Transverse colon (tissue), 4 donors: ENCODE measurements around the gene ADNP. TPM values are rescaled to one million over a fixed set of nuclear protein-coding genes. Genes with fewer than 3 reads are reported as not detected.

Experiments used
- DNase-seq: peaks from one replicate; pipeline ENCODE4 v3.0.0-alpha.2; 2019
- H3K27ac ChIP-seq, 4 donors: fragments of 200-600 bp; sonication (generic); 2 replicates each; pipeline ENCODE4 v1.5.1; 2016 to 2018; ENCODE audit warnings: inconsistent platforms in 4 of 4
- H3K27me3 ChIP-seq: fragments of 200-600 bp; sonication (generic); 2 replicates; pipeline ENCODE4 v1.5.1; 2017; ENCODE audit warnings: inconsistent platforms
- H3K36me3 ChIP-seq, 4 donors: fragments of 200-600 bp; sonication (generic); 2 replicates each; pipeline ENCODE4 v1.5.1; 2017 to 2019; ENCODE audit warnings: inconsistent platforms in 4 of 4
- H3K4me1 ChIP-seq, 4 donors: fragments of 200-600 bp; sonication (generic); 2 replicates each; pipeline ENCODE4 v1.5.1; 2017 to 2020; ENCODE audit warnings: inconsistent platforms in 4 of 4
- H3K4me3 ChIP-seq, 4 donors: fragments of 200-600 bp; sonication (generic); 1 replicate in 1 of 4; 2 replicates in 3 of 4; pipeline versions ENCODE4 v1.5.1 to v1.6.1; 2017 to 2019; ENCODE audit warnings: inconsistent platforms in 4 of 4
- H3K9me3 ChIP-seq, 2 donors: fragments of 200-600 bp; sonication (generic); 2 replicates each; pipeline ENCODE4 v1.5.1; 2017 to 2019; ENCODE audit warnings: inconsistent platforms in 2 of 2
- EP300 ChIP-seq: sonication (generic); formaldehyde crosslinking; IDR thresholded peaks from one replicate; pipeline ENCODE4 v1.6.1; 2017; ENCODE audit warnings: antibody characterized with exemption, low read depth
- POLR2A ChIP-seq: fragments of 450-650 bp; IDR thresholded peaks from one replicate; pipeline ENCODE4 v1.6.1; 2016; ENCODE audit warnings: antibody characterized with exemption, mild to moderate bottlenecking, moderate library complexity
- POLR2AphosphoS5 ChIP-seq, 3 donors: sonication (generic); formaldehyde crosslinking; IDR thresholded peaks; one replicate each; pipeline ENCODE4 v1.6.1; 2016; ENCODE audit warnings: antibody characterized with exemption in 3 of 3
- WGBS, 2 donors: methylation state at CpG; one replicate each; pipeline ENCODE4 v1.1.5; 2018; ENCODE audit warnings: low coverage in 1 of 2; 5-methylcytosine and 5-hydroxymethylcytosine counted together
- in situ Hi-C, 4 donors: fragments of 200-750 bp; cut with MboI; loops; one replicate each; pipeline versions ENCODE4 v1.15.0 to v1.15.1; 2017; ENCODE audit warnings: low sequenced_read_pairs in 3 of 4, low pct_ligation_motif_present in 1 of 4, low pct_unique_long_range_greater_than_20kb in 1 of 4
- intact Hi-C: fragments of 100-400 bp; cut with DNase I; formaldehyde crosslinking; loops from one replicate; pipeline ENCODE4 v1.15.1; 2023; ENCODE audit warnings: low total_unique reads
- total RNA-seq, 4 donors: library from RNA; depleted of rRNA; stranded (reverse); fragments of >200 nt; gene quantifications; one replicate each; pipeline ENCODE4 v1.1.0, GENCODE V29; 2016
- TF ChIP-seq, protein P1 (sequence below), 5 experiments: fragments of 200-600 bp in 3 of 5; fragments of 450-650 bp in 2 of 5; sonication (generic) in 3 of 5; IDR thresholded peaks; 1 replicate in 2 of 5; 2 replicates in 3 of 5; pipeline ENCODE4 v1.5.1; 2016 to 2017; ENCODE audit warnings: antibody characterized with exemption in 5 of 5, inconsistent platforms in 3 of 5, mild to moderate bottlenecking in 2 of 5, moderate library complexity in 1 of 5

ADNP gene
- total RNA-seq, 4 donors from 2014 or later, result 34.8 to 65.7 (median 42.5) TPM

DNA sequence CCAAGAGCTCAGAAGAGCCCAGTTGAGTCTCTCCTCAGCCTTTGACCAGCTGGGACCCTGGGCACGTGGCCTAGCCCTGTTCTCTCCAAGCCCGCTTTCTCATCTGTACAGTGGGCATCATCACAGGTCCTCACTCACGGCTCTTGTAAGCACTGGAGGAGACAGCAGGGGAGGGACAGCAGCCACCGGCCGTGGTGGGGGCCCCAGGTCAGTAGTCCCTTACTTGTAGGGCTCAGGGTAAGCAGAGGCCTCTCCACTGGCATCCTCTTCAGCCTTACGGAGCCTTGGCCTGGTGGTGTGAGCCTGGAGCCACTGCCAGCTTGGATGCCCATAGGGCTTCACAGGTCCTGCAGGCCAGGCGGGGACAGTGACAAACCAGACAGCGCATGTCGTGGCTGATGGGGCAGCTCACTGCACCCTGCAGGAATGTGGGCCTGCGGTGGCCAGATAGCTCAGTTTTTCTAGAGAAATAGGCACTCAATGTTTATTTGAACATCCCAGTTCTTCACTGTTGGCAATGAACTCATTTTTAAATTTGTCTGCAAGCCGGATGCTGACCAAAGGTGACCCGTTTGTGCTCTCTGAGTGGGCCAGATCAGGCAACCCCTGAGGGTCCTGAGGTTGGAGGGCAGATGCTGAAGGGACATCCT, 65.1 kb downstream of the ADNP start:
- 87% methylated on average over 12 of the region's 12 CpGs; no CpG with 5 or more reads in 1 of the 2 donors for WGBS, 2 donors
- TF ChIP-seq, protein P1, sequence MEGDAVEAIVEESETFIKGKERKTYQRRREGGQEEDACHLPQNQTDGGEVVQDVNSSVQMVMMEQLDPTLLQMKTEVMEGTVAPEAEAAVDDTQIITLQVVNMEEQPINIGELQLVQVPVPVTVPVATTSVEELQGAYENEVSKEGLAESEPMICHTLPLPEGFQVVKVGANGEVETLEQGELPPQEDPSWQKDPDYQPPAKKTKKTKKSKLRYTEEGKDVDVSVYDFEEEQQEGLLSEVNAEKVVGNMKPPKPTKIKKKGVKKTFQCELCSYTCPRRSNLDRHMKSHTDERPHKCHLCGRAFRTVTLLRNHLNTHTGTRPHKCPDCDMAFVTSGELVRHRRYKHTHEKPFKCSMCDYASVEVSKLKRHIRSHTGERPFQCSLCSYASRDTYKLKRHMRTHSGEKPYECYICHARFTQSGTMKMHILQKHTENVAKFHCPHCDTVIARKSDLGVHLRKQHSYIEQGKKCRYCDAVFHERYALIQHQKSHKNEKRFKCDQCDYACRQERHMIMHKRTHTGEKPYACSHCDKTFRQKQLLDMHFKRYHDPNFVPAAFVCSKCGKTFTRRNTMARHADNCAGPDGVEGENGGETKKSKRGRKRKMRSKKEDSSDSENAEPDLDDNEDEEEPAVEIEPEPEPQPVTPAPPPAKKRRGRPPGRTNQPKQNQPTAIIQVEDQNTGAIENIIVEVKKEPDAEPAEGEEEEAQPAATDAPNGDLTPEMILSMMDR (IDR thresholded peaks at IDR 0.05), result no peak
- no peak for TF ChIP-seq POLR2AphosphoS5 (IDR thresholded peaks at IDR 0.05)
- TF ChIP-seq EP300, result no peak
- TF ChIP-seq POLR2A, result no peak
- H3K27me3 ChIP-seq, result no peaks in the 10 kb centered on the region
- DNase-seq, result no peak
- in situ Hi-C loops, result no loop called here
- intact Hi-C loops, result no loop called here
- no peaks in the 10 kb centered on the region for H3K4me1 ChIP-seq
- H3K9me3 ChIP-seq, result no peaks in the 10 kb centered on the region
- no peak overlapping the region for H3K27ac ChIP-seq
- H3K36me3 ChIP-seq, result no peaks in the 10 kb centered on the region
- no peak overlapping the region for H3K4me3 ChIP-seq

DNA sequence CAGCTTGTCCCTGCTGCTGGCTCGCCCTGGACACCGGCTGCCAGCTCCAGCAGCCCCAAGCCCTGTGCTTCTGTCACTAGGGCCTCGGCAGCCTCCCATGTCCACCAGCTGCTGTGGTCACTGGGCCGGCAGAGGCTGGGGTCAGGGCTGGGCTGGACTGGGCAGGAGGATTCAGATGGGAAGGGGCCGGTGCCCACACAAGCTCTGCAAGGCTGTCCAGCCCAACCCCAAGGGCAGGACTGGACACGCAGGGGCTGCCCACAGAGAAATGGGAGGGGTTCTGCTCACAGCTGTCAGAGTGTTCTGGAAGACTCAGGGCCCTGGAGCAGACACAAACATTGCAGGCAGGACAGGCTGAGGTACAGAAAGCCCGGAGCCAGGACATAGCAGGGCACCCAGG, 65.6 kb downstream of the ADNP start:
- Histone ChIP-seq H3K4me1 (no peaks in the 10 kb centered on the region), H3K27me3 (no peaks in the 10 kb centered on the region), H3K4me3 (no peak overlapping the region), H3K9me3 (no peaks in the 10 kb centered on the region), H3K27ac (no peak overlapping the region), H3K36me3 (no peaks in the 10 kb centered on the region)
- no peak for DNase-seq
- in situ Hi-C loops (no loop called here), intact Hi-C loops (no loop called here)
- TF ChIP-seq, protein P1 (IDR thresholded peaks at IDR 0.05), result no peak
- TF ChIP-seq POLR2AphosphoS5 (IDR thresholded peaks at IDR 0.05) (no peak), EP300 (no peak), POLR2A (no peak)
- 82% methylated on average over 7 of the region's 7 CpGs; no CpG with 5 or more reads in 1 of the 2 donors for WGBS, 2 donors

DNA sequence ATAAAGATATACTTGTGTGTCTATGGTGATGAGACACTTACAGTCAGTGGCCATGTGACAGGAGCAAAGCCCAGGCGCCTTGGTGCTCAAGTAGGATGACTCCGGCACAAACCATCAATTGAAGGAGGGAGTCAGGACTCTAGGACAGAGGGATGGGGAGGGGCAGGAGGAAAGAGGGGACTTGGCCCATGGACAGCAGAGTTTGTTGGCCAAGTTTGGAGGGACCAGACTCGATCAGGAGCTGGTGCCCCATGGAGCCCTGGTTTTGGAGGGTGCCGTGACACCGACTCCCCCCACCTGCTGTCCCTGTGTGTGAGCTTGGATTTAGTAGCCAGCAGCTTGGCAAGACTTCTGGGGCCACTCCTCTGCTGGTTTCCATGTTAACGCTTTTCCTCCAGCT, 66.1 kb downstream of the ADNP start:
- TF ChIP-seq, protein P1 (IDR thresholded peaks at IDR 0.05), result no peak
- no peak for TF ChIP-seq POLR2AphosphoS5 (IDR thresholded peaks at IDR 0.05)
- no peak for TF ChIP-seq POLR2A
- TF ChIP-seq EP300, result no peak
- Histone ChIP-seq H3K9me3 (no peaks in the 10 kb centered on the region), H3K4me3 (no peak overlapping the region), H3K36me3 (no peaks in the 10 kb centered on the region), H3K27me3 (no peaks in the 10 kb centered on the region), H3K27ac (no peak overlapping the region), H3K4me1 (no peaks in the 10 kb centered on the region)
- no peak for DNase-seq
- 88 to 94% methylated on average over 2 to 6 of the region's 6 CpGs for WGBS, 2 donors
- intact Hi-C loops (no loop called here), in situ Hi-C loops (no loop called here)

DNA sequence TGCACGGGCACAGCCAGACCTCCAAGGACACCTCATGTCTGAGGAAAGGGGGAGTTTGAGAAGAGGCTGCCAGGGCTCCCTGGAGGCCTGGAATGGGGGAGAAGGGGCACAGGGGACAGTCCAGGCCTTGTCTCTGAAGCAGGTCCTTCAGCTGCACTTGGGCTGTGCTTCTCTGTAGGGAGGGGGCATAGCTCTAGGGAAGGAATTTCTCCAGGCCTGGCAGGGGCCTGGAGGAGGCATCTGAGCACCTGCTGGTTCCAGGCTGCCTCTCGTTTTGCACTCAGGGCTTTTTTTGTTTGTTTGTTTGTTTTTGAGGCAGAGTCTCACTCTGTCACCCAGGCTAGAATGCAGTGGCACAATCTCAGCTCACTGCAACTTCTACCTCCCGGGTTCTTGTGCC, 68.7 kb downstream of the ADNP start:
- intact Hi-C loops (no loop called here), in situ Hi-C loops (no loop called here)
- Histone ChIP-seq H3K36me3 (no peaks in the 10 kb centered on the region), H3K27ac (no peak overlapping the region), H3K9me3 (no peaks in the 10 kb centered on the region), H3K4me1 (no peaks in the 10 kb centered on the region), H3K27me3 (no peaks in the 10 kb centered on the region), H3K4me3 (no peak overlapping the region)
- WGBS, 2 donors, result 50 to 62% methylated on average over 2 to 3 of the region's 3 CpGs
- TF ChIP-seq EP300, result no peak
- TF ChIP-seq, protein P1 (IDR thresholded peaks at IDR 0.05), result no peak
- TF ChIP-seq POLR2A, result no peak
- no peak for TF ChIP-seq POLR2AphosphoS5 (IDR thresholded peaks at IDR 0.05)
- no peak for DNase-seq
